ENCODE results near the gene EPRS1. TPM values are rescaled to one million over a fixed set of nuclear protein-coding genes. Genes with fewer than 3 reads are reported as not detected.
"Not testable (repeated sequence)": the region's sequence is repeated elsewhere in the genome, so short reads cannot be mapped to it uniquely, and the experiment has no call there.

The EPRS1 gene
- total and polyA plus RNA-seq, 4 donors, result 20.4 to 59.3 (median 39.2) TPM

- Histone ChIP-seq H3K9me3 (ENCODE audit: control insufficient read depth in 4 of 4, low read length in 3 of 4) (no peaks in the 10 kb centered on the region), H3K27ac (ENCODE audit: low read depth in 1 of 2, low read length in 2 of 2) (no peak overlapping the region), H3K9ac (ENCODE audit: low read depth in 1 of 2, low read length in 2 of 2) (no peak overlapping the region), H3K4me1 (ENCODE audit: control insufficient read depth in 4 of 4, insufficient read depth in 4 of 4, low read length in 3 of 4) (peaks cover 0 to 4% (median 0%) of the 10 kb centered on the region in 4 donors), H3K36me3 (ENCODE audit: control insufficient read depth in 4 of 4, insufficient read depth in 3 of 4, low read depth in 1 of 4, low read length in 3 of 4) (peaks cover 3 to 16% (median 11%) of the 10 kb centered on the region in 4 donors), H3K27me3 (ENCODE audit: control insufficient read depth in 4 of 4, insufficient read depth in 4 of 4, low read length in 3 of 4) (no peaks in the 10 kb centered on the region), H3K4me3 (ENCODE audit: low read depth in 1 of 3, low read length in 3 of 3) (no peak overlapping the region)
- TF ChIP-seq REST (IDR thresholded peaks at IDR 0.05) (no peak), SP1 (IDR thresholded peaks at IDR 0.05) (no peak), FOXA2 (IDR thresholded peaks at IDR 0.05) (no peak), MAX (IDR thresholded peaks at IDR 0.05) (no peak), HNF4G (IDR thresholded peaks at IDR 0.05) (no peak), JUND (IDR thresholded peaks at IDR 0.05) (no peak)
- 92% methylated on average over 4 of the region's 4 CpGs for WGBS
- DNase-seq (ENCODE audit: low spot score), result no peak
These were observed 7.7 kb downstream of the EPRS1 start for GRCh38 chr1:220038640-220039039.

- H3K4me3 ChIP-seq (ENCODE audit: low read depth in 1 of 3, low read length in 3 of 3); H3K9ac ChIP-seq (ENCODE audit: low read depth in 1 of 2, low read length in 2 of 2); H3K27ac ChIP-seq (ENCODE audit: low read depth in 1 of 2, low read length in 2 of 2); DNase-seq (ENCODE audit: low spot score); H3K4me1 ChIP-seq (ENCODE audit: control insufficient read depth in 4 of 4, insufficient read depth in 4 of 4, low read length in 3 of 4); H3K27me3 ChIP-seq (ENCODE audit: control insufficient read depth in 4 of 4, insufficient read depth in 4 of 4, low read length in 3 of 4); H3K9me3 ChIP-seq (ENCODE audit: control insufficient read depth in 4 of 4, low read length in 3 of 4): not testable (repeated sequence)
- WGBS, result 89% methylated on average over 3 of the region's 3 CpGs
- peaks cover 3 to 18% (median 17%) of the 10 kb centered on the region in 4 donors for H3K36me3 ChIP-seq (ENCODE audit: control insufficient read depth in 4 of 4, insufficient read depth in 3 of 4, low read depth in 1 of 4, low read length in 3 of 4)
These were observed 8.5 kb downstream of the EPRS1 start for GRCh38 chr1:220037810-220038209.

- Histone ChIP-seq H3K36me3 (ENCODE audit: control insufficient read depth in 4 of 4, insufficient read depth in 3 of 4, low read depth in 1 of 4, low read length in 3 of 4) (peaks cover 4 to 33% (median 29%) of the 10 kb centered on the region in 4 donors), H3K9me3 (ENCODE audit: control insufficient read depth in 4 of 4, low read length in 3 of 4) (no peaks in the 10 kb centered on the region)
- 70% methylated on average over 3 of the region's 3 CpGs for WGBS
- TF ChIP-seq EGR1 (IDR thresholded peaks at IDR 0.05; ENCODE audit: low read depth in 2 of 2) (no peak), RAD21 (IDR thresholded peaks at IDR 0.05) (no peak), REST (IDR thresholded peaks at IDR 0.05) (no peak), HNF4A (conservative IDR thresholded peaks at IDR 0.05) (no peak), FOXA2 (IDR thresholded peaks at IDR 0.05) (no peak), TAF1 (conservative IDR thresholded peaks at IDR 0.05) (no peak), HNF4G (IDR thresholded peaks at IDR 0.05) (no peak), RXRA (IDR thresholded peaks at IDR 0.05) (no peak), ZBTB33 (IDR thresholded peaks at IDR 0.05) (no peak), CTCF (IDR thresholded peaks at IDR 0.05; ENCODE audit: low read depth, low read length, missing input control) (no peak), JUND (IDR thresholded peaks at IDR 0.05) (no peak), SP1 (IDR thresholded peaks at IDR 0.05) (no peak), MAX (IDR thresholded peaks at IDR 0.05) (no peak), ATF3 (IDR thresholded peaks at IDR 0.05) (no peak), YY1 (IDR thresholded peaks at IDR 0.05) (no peak), GABPA (IDR thresholded peaks at IDR 0.05 in 1 of 2, conservative IDR thresholded peaks at IDR 0.05 in 1 of 2) (no peak)
These were observed 13.4 kb downstream of the EPRS1 start for GRCh38 chr1:220032911-220033310.

More at GRCh38 chr1:220032911-220033310, 13.4 kb downstream of the EPRS1 start:
- Histone ChIP-seq H3K4me1 (ENCODE audit: control insufficient read depth in 4 of 4, insufficient read depth in 4 of 4, low read length in 3 of 4) (no peaks in the 10 kb centered on the region), H3K27ac (ENCODE audit: low read depth in 1 of 2, low read length in 2 of 2) (no peak overlapping the region), H3K9ac (ENCODE audit: low read depth in 1 of 2, low read length in 2 of 2) (no peak overlapping the region), H3K4me3 (ENCODE audit: low read depth in 1 of 3, low read length in 3 of 3) (no peak overlapping the region), H3K27me3 (ENCODE audit: control insufficient read depth in 4 of 4, insufficient read depth in 4 of 4, low read length in 3 of 4) (no peaks in the 10 kb centered on the region)
- DNase-seq (ENCODE audit: low spot score), result no peak

Data from liver (tissue), 9 donors.